Epidermal melanocyte (primary cell): ENCODE results near the gene RNF187.

Source experiments
- DNase-seq: peaks from one replicate; pipeline ENCODE4 v3.0.0; 2011; ENCODE audit warnings: low spot score; ENCODE audit not compliant: insufficient read length

The RNF187 gene

DNA sequence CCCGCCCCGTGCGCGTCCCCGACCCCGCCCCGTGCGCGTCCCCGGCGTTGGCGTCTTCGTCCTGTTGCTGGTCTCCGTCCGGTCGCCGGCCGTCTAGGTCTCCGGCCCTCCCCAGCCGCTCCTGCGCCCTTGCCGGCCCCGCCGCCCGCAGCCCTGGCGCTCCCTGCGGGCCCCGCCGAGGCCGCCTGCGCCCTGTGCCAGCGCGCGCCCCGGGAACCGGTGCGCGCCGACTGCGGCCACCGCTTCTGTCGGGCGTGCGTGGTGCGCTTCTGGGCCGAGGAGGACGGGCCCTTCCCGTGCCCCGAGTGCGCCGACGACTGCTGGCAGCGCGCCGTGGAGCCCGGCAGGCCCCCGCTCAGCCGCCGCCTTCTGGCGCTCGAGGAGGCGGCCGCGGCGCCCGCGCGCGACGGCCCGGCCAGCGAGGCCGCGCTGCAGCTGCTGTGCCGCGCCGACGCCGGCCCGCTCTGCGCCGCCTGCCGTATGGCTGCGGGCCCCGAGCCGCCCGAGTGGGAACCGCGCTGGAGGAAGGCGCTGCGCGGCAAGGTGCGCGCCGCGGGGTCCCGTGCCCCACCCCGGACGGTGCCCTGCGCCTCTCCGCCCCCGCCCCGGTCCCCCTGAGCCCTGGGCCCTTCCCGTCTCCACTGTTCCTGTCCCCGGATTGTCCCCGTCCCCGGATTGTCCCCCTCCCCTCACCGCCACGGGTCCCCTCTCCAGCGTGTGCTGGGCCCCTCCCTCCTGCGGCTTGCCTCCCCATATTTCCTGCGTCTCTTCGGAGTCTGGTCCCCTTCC lies at the start of gene RNF187:
RNF187 (plus strand) TSS at position 47 of the 789 bp plus-strand sequence.
- DNase-seq: peak; percentile 80

DNA sequence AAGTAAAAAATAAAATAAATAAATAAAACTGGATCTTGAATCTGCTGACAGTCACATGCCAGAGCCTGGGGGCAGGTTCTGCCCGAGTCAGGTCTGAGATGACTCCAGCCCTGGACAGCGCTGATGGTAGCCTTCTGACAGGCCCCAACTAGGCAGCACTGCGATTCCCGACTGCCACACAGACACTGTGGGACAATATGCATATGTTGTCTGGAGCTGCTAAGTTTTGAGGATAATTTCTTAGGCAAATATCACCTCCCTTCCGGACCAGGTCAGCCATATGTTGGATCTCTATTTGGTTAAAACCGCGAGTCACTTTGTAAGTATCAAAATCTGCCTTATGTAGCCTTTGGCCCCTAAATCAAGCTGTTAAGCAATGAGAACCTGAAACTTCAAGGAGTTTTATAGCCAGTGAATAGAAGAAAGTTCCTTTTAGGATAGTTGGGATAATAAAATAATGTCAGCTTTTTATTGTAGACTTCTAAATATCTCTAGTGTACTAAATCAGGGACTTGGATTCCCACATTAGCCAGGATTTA lies 49.7 kb upstream of the RNF187 start:
- no peak for DNase-seq

DNA sequence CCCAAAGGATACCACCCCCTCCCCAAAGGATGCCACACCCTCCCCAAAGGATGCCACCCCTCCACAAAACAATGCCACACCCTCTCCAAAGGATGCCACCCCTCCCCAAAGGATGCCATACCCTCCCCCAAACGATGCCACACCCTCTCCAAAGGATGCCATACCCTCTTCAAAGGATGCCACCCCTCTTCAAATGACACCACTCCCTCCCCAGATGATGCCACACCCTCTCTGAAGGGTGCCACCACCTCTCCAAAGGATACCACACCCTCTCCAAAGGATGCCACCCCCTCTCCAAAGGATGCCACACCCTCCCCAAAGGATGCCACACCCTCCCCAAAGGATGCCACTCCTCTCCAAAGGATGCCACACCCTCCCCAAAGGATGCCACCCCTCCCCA lies 48.9 kb upstream of the RNF187 start:
- DNase-seq: no peak

DNA sequence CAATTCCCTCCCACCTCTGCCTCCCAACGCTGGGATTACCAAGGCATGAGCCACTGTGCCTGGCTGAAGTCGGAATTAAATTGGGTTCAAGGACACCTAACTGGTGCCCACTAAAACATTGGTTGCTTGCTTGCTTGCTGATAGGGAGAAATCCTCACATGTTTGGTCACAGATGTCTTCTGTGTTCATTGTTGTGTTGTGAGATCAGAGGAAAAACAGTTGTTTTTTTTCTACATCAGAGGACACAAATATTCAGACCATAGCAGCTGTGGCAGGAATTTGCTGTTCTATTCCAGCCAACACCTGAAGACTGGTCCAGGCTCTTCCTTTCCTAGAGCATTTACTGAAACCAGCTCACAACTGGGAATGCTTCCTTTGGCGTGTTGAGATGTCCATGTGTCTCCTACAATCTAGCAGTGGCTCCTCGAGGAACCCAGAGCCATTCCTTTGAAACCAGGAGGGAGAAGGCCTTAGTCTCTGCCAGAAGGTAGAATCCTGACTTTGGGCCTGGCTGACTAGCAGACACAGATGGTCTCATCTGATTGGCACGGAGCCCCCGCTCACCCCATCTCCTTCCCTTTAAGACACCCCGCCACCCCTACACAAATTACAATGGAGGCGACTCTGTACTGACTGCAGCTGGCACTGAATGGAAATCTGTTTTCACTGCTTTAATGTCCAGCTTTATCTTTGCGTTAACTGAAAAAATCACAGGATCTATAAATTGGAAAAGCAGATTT lies 46.3 kb upstream of the RNF187 start:
- no peak for DNase-seq

DNA sequence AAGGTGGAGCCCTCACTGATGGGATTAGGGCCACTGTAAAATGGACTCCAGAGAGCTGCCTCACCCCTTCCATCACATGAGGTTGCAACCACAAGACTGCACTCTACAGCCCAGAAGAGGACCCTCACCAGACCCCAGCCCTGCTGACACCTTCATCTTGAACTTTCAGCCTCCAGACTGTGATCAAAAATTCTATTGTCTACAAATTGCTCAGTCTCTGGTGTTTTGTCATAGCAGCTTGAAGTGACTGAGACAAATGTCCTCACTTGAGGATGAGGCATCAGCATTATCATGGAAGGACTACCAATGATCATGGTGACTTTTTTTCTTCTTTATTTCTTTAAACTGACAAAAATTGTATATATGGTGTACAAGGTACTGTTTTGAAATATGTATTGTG lies 43.8 kb upstream of the RNF187 start:
- DNase-seq: no peak

DNA sequence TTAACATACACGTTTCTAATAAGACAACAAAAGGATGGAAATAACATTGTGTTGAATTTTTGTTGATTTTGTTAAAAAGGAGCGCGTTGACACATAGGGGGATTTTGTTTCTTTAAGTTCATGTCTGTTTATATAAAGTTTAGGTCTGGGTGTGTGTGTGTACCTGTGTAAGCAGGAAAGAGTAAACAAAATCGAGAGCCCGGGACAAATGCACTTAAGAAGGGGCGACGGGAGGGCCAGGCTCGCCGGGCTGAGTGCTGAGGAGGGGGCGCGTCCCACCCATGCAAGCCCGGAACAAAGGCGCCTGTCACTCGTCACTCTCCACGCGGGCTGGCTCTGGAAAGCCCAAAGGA lies 41.7 kb upstream of the RNF187 start:
- no peak for DNase-seq

DNA sequence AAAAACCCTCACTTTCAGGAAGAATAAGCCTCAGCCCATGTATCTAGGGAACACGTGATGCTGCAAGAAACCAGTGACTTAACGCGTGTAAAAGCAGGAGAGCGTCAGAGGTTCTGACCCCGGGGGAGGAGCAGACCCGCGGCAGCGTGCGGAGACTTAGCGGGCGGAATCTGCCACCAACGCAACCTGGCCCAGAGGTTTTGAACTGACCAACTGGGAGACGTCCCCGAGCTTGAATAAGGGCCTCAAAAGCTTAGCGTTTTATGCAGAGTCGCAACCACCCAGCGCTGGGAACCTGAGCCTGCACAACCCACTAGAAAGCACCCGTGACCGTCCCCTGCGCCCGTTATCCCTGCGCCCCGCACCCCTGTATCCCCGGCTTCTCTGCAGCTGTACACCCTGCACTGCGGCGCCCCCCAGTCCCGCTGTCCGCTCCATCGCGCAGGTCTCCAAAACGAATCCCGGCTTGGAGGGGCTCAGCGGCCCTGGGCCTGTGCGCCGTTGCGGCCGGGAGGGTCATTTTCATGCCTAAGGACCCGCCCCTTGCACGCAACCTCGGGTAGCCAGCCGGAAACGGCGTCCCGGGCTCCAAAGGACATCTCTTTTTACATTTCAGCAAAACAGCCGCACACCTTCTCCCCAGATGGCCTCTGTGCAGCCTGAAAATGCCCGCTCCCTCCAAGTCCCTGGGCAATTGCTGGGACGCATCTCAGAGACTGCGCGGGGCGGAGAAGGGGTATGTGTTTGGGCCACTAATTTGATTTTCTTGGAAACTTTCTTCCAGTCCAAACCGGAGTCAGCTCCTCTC lies 41.1 kb upstream of the RNF187 start:
- DNase-seq: peak; percentile 79

DNA sequence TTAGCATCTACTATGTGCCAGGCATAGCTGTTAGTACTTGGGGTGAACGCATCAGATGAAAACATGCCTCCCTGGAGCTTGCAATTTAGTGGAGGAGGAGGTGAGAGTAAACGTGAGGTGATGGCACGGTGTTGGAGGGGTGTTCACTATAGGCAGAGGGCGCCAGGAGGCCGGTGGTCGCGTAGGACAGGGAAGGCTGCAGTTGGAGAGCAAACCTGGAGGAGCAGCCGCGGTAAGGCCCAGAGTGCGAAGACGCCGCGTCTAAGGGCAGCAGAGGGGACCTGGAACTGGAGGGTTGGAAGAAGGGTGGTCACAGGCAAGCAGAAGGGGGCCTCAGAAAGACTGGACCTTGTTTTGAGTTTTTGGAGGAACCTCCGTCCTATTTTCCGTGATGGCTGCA lies 40.3 kb upstream of the RNF187 start:
- no peak for DNase-seq

DNA sequence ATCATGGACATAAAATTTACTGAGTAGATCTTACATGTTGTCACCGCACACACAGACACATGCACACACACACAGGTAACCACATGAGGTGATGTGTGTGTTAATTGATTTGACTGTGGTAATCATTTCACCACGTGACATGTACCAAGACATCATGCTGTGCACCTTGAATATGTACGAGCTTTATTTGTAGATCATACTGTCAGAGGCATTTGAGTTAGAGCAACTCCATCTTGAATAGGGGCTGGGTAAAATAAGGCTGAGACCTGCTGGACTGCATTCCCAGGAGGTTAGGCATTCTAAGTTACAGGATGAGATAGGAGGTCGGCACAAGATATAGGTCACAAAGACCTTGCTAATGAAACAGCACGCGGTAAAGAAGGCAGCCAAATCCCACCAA lies 38.8 kb upstream of the RNF187 start:
- DNase-seq: no peak

DNA sequence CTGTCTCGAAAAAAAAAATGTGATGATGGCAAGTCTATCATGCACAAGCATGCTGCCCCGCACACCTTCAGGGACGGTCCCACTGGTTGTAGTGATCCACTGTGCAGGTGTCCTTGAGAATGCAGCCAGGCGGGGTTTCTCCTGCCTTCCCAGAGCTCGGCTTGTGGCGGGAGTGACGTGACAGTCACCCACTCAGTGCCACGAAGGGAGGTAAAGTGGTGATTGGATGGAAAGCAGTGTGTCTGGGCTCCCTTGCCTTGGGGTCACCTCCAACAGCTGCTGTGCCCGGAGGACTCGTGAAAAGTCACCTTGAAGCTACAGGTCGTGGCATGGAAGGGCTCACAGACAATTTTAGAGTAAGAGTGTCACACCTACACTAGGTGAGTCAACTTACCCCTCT lies 37.0 kb upstream of the RNF187 start:
- no peak for DNase-seq

DNA sequence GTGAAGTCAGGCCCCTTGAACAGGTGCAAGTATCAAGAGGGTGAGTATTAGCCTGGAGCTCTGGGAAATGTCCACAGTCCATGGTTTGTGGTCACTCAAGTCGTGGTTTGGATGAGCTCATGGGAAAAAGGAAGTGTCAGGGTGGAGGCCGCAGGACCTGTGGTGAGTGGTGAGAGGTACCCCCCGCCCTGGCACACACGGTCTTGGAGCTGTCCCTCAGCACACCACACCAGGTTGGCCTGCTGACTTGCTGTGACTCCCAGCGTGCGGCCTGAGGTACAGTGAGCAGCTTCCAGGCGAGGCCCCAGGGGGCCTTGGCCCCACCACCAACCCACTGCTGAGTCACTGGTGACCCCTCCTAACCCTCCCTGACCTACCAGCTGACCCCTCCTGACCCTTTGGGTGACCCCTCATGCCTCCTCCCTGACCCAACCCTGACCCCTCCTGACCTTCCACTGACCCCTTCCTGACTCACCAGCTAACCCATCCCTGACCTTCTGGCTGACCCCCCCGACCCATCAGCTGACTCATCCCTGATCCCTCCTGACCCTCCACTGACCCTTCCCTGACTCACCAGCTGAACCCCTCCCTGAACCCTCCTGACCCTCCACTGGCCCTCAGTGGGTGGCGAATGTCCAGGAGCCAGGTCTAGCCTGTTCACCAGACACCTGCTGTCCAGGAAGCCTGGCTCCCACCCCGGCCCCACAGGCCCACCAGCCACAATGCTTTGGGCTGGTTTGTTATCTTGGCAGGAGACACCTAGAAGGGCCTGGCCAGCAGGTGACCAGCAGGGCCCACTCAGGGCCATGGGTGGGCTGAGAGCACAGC lies 34.8 kb upstream of the RNF187 start:
- no peak for DNase-seq

DNA sequence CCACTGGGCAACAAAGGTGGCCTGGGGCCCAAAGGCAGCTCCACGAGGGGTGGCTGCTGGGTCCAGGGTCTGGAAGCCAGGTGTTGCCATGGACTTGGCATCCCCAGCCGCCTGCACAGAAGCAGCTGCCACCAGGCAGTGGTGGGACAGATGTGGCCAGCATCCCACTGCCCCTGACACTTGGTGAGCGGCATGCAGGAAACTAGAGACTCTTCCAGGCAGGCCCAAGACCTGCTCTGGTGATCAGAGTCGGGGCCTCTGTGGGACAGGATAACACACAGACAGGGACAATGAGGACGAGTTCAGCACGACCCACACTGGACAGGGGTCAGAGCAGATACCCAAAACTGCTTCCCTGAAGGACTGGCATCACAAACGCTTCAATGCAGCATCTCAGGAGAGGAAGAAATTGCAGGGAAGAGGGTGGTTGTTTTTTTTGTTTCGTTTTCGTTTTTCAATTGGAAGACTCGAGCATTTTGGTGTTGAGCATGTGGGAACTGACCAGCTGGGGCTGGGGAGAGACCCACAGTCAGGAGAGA lies 34.1 kb upstream of the RNF187 start:
- no peak for DNase-seq

DNA sequence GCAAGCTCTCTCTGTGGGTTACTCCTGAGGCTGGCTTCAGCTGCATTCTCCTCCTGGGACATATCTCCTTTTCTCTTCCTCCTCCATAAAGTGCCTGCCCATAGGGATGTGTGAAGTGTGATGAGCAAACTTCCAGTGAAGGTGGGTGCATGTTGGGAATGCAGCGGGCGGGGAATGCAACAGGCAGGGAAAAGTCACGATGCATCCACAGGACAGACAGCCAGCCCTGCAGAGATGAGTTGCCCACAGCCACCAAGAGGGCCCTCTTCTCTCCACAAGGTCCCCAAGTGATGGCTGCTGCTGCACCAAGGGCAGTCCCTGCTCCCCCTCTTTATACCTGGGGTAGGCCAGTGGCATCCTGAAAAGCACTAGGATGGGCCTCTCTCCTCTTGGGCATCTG lies 33.6 kb upstream of the RNF187 start:
- no peak for DNase-seq

DNA sequence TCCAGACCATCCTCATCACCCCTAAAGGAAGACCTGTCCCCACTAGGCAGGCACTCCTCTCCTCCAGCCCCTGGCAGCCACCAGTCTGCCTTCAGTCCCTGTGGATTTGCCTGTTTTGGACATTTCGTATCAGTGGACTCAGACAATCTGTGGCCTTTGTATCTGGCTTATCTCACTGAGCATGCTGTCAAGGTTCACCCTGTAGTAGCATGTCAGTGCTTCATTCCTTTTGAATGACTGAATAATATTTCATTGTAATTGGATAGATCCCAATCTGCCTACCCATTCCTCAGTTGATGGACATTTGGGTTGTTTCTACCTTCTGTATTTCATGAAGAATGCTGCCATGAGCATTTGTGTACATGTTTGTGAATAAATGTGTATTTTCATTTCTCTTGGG lies 32.9 kb upstream of the RNF187 start:
- no peak for DNase-seq

DNA sequence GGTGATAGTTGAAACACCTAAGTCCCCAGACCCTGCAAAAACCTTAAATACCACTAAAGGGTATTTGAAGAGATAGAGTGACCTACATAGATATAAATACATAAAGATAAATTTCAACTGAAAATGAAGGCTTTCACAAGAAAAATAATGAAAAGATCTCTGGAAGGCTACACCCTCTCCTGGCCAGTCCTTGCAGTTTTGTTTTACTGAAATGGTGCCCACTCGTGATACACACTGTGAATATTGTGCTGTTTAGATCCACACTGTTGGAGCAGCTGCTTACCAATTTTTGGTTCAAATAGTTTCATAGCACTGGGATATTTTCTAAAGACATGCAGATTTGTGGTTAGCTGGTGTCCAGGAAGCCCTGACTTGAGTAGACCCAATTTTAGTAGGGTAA lies 31.5 kb upstream of the RNF187 start:
- DNase-seq: no peak

DNA sequence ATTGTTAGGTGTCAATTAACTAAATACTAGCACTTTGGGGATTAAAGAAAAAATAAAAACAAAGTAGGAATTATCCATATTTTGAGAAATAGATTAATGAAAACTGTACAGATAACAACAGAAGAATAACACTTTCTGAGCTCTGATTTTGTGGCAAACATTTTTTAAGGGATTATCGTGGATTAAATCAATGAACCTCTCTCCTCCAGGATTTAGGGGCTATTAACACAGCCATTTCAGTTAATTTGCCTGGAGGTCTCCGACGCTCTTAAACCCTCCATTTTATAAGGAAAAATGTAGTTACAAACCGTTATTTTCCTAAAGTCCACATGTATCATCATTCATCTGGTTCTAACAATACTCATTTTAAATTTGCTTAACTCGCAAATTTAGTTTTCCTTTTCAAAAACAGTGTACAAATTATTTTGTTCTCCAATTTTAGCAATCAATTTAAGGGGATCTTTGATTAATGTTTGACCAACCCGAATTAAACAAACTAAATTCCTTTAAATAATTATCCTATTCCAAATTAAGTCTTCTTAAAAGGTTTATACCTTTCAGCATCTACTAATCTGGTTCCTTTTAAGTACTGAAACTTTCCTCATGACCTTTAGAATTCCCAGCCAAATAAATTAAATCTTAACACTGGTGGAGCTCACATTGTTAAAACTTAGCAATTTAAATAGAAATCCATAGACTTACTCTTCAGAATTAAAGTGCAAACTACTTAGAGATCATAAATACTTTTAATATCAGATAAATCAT lies 30.7 kb upstream of the RNF187 start:
- DNase-seq: no peak

DNA sequence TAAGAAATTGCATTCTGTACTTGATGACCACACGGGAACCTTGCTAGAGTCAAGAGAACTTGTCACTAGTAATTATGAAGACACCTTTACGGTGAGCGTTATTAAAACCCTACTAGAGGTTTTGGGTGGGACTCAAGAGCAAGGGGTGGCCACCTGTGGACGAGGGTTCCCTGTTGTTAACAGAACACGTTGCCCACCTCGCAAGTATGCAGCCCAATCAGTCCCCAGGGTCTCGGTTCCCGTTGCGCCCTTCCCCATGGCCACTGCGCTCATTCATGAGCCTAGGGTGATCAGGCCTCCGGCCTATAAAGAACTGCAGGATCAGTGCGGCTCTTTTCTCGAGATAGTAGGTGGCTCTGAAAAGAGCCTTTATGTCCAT lies 30.2 kb upstream of the RNF187 start:
- DNase-seq: no peak

DNA sequence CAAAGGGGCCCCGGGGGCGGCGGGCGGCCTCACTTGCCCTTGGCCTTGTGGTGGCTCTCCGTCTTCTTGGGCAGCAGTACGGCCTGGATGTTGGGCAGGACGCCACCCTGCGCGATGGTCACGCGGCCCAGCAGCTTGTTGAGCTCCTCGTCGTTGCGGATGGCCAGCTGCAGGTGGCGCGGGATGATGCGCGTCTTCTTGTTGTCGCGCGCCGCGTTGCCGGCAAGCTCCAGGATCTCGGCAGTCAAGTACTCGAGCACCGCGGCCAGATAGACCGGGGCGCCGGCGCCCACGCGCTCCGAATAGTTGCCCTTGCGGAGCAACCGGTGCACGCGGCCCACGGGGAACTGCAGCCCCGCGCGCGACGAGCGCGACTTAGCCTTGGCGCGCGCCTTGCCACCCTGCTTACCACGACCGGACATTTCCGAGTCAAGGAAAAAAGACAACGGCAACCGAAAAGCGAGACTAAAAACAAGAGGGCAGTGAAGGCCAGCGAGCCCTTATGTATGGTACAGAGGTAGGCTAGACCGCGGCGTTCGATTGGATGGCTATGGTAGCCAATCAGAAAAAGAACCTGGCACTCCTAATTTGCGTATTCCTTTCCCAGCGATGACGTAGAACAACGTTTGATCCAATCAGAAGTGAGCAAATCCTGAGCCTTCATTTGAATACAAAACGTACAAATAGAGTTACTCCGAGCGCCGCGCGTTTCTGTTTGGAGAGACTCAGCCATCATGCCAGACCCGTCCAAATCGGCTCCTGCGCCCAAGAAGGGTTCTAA lies 29.6 kb upstream of the RNF187 start:
- peak; percentile 95 for DNase-seq
